ENCODE results near the gene TTLL12.

The TTLL12 gene

DNA sequence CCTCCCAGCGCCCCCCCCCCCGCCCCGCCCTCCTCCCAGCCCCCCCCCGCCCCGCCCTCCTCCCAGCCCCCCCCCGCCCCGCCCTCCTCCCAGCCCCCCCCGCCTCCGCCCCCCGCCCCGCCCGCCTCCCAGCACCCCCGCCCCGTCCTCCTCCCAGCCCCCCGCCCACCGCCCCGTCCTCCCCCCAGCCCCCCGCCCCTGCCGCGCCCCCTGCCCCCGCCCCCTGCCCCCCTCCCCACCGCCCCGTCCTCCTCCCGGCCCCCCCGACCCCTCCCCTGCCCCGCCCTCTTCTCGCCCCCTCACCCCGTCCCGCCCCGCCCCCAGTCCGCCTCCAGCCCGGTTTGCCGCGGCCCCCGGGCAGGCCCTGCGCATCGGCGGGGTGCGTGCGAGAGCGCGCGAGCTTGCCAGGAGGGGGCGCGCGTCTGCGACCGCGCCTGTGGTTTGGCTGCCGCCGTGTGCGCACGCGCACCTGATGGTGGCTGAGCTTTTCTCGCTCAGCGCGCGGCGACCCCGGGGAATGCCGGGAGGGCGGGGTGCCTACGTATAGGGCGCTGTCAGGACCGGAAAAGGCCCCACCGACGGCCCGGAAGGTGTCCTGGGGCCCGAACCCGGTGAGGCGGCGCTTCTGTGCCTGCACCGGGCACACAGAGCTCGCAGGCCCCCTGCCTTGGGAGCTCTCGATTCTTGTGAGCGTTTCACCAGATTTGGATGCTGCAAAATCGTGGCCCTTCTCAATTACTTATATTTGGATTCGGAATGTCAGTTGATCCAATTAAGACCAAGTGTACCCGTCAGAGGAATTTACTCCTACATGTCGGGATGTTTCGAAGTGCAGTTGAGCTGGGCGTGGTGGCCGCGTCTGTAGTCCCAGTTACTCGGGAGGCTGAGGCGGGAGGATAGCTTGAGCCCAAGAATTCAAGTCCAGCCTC is 501 bp upstream of the TTLL12 start:
- peak overlapping the region; percentile 79 for H3K4me3 ChIP-seq (ENCODE audit: low read depth, low read length)
- TF ChIP-seq, protein P1, sequence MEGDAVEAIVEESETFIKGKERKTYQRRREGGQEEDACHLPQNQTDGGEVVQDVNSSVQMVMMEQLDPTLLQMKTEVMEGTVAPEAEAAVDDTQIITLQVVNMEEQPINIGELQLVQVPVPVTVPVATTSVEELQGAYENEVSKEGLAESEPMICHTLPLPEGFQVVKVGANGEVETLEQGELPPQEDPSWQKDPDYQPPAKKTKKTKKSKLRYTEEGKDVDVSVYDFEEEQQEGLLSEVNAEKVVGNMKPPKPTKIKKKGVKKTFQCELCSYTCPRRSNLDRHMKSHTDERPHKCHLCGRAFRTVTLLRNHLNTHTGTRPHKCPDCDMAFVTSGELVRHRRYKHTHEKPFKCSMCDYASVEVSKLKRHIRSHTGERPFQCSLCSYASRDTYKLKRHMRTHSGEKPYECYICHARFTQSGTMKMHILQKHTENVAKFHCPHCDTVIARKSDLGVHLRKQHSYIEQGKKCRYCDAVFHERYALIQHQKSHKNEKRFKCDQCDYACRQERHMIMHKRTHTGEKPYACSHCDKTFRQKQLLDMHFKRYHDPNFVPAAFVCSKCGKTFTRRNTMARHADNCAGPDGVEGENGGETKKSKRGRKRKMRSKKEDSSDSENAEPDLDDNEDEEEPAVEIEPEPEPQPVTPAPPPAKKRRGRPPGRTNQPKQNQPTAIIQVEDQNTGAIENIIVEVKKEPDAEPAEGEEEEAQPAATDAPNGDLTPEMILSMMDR (IDR thresholded peaks at IDR 0.05; ENCODE audit: borderline replicate concordance, insufficient read depth, low read depth, low read length), result peak; percentile 89

DNA sequence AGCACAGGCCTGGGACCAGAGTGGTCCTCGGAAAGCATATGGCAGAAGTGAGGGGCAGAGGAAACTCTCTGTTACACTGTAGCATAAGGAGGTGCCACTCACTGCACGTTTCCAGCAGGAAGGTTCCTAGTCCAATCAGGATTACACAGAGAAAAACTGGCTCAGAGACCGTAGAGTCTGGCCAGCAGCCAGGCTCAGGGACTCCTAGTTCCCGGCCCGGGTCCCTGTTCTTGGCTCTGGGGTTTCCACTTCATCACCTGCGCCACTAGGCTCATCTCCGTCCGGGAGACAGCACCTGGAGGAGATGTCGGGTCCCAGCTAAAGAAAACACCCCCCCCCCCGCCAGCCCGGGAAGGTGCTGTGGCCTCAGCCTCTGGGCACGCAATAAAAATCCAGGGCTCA is 1.1 kb downstream of the TTLL12 start:
- TF ChIP-seq, protein P1 (IDR thresholded peaks at IDR 0.05; ENCODE audit: borderline replicate concordance, insufficient read depth, low read depth, low read length), result no peak
- H3K4me3 ChIP-seq (ENCODE audit: low read depth, low read length), result peak overlapping the region; percentile 79

- H3K4me3 ChIP-seq (ENCODE audit: low read depth, low read length), result no peak overlapping the region
- TF ChIP-seq, protein P1 (IDR thresholded peaks at IDR 0.05; ENCODE audit: borderline replicate concordance, insufficient read depth, low read depth, low read length), result no peak
Measured at GRCh38 chr22:43183496-43184277, 3.2 kb downstream of the TTLL12 start.

DNA sequence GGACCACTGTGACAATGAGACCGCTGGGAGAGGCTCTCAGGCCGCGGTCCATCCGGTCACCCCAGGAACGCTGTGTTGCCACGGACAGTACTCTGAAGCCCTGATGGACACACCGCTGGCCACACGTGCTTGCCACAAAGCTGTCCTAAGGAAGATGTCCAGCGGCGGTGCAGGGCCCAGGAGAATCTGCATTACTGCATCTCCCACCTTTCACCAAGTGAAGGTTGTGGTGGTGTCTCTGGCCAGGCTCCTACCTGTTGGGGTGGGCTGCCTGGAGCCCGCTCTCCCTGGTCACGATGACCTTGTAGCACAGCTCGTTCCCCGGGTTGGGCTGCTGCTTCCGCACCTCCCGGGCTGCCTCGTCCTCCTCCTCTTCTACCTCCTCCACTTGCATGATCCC is 4.2 kb downstream of the TTLL12 start:
- H3K4me3 ChIP-seq (ENCODE audit: low read depth, low read length), result no peak overlapping the region
- TF ChIP-seq, protein P1 (IDR thresholded peaks at IDR 0.05; ENCODE audit: borderline replicate concordance, insufficient read depth, low read depth, low read length), result no peak

- TF ChIP-seq, protein P1 (IDR thresholded peaks at IDR 0.05; ENCODE audit: borderline replicate concordance, insufficient read depth, low read depth, low read length), result no peak
- H3K4me3 ChIP-seq (ENCODE audit: low read depth, low read length), result no peak overlapping the region
Measured at GRCh38 chr22:43182118-43182517, 4.8 kb downstream of the TTLL12 start.

DNA sequence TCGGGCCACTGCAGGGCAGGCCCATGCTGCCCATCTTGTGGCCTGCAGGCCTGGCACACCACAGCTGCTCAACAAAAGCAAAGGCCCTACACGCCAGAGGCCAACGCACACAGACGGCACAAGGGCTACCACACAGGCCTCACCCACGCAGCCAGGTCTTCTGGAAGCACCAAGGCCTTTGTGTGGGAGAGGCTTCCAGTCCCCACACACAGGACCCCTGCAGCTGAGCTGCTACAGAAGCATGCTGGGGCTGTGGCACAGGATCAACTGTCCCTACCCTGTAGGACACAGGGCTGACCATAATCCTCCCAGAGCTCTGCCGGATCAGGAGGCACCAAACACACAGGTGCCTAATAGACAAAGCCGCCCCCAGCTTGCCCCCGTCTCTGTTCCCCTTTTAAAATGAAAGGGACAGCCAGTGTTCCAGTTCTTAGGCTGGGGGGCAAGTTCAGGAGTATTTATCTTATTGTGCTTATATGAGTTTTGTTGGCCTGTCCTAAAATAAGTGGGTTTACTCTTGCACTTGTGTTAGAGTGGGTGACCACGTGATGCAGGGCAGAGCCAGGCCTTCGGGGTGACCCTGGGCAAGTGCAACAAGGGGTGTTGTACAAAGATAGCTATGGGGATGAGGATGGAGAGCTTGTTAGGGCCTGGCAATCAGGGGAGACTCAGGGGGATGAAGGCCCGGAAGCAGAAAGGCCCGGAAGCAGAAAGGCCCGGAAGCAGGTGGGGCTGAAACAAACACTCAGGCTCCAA is 5.4 kb downstream of the TTLL12 start:
- TF ChIP-seq, protein P1 (IDR thresholded peaks at IDR 0.05; ENCODE audit: borderline replicate concordance, insufficient read depth, low read depth, low read length), result no peak
- no peak overlapping the region for H3K4me3 ChIP-seq (ENCODE audit: low read depth, low read length)

All from GM12875 (cell line).